Natural killer cell (primary cell): ENCODE measurements around the gene AP3D1. TPM values are rescaled to one million over a fixed set of nuclear protein-coding genes. Genes with fewer than 3 reads are reported as not detected.
"Not testable (repeated sequence)": the region's sequence is repeated elsewhere in the genome, so short reads cannot be mapped to it uniquely, and the experiment has no call there.

Experiments used
- ATAC-seq, 3 donors: fragments of 150-1000 bp in 2 of 3; fragments of 200-7000 bp in 1 of 3; cut with Tn5 transposase; 1 replicate in 1 of 3; 2 replicates in 2 of 3; pipeline ENCODE4 v1.10.0; 2021; ENCODE audit warnings: mild to moderate bottlenecking in 2 of 3, moderate library complexity in 2 of 3
- DNase-seq, 2 donors: peaks; one replicate each; pipeline versions ENCODE4 v3.0.0 to v3.0.0-alpha.2; 2013 to 2021; ENCODE audit warnings: mixed read lengths in 1 of 2
- H3K27ac ChIP-seq: one replicate; pipeline ENCODE4 v1.5.1; 2013; ENCODE audit warnings: mild to moderate bottlenecking, low read length
- H3K27me3 ChIP-seq: one replicate; pipeline ENCODE4 v1.6.1; 2013; ENCODE audit warnings: low read length; ENCODE audit not compliant: control insufficient read depth, insufficient read depth
- H3K36me3 ChIP-seq: one replicate; pipeline ENCODE4 v1.6.1; 2013; ENCODE audit warnings: low read length; ENCODE audit not compliant: control insufficient read depth, insufficient read depth
- H3K4me1 ChIP-seq: one replicate; pipeline ENCODE4 v1.6.1; 2013; ENCODE audit warnings: low read length; ENCODE audit not compliant: control insufficient read depth, insufficient read depth
- H3K4me3 ChIP-seq: one replicate; pipeline ENCODE4 v1.5.1; 2013; ENCODE audit warnings: low read length
- H3K9me3 ChIP-seq: one replicate; pipeline ENCODE4 v1.6.1; 2013; ENCODE audit warnings: low read length; ENCODE audit not compliant: control insufficient read depth, insufficient read depth
- H3K27ac Mint-ChIP-seq, 2 donors: one replicate each; pipeline ENCODE4 v1.8.0; 2022; ENCODE audit warnings: mild to moderate bottlenecking in 2 of 2, mixed read lengths in 2 of 2, moderate library complexity in 1 of 2
- H3K27me3 Mint-ChIP-seq, 2 donors: one replicate each; pipeline ENCODE4 v1.8.0; 2022; ENCODE audit warnings: low read depth in 2 of 2, mixed read lengths in 2 of 2
- H3K36me3 Mint-ChIP-seq: one replicate; pipeline ENCODE4 v1.8.0; 2022; ENCODE audit warnings: mixed read lengths
- H3K4me1 Mint-ChIP-seq, 2 donors: one replicate each; pipeline ENCODE4 v1.8.0; 2022; ENCODE audit warnings: mixed read lengths in 2 of 2
- H3K4me3 Mint-ChIP-seq: one replicate; pipeline ENCODE4 v1.8.0; 2022; ENCODE audit warnings: mild to moderate bottlenecking, moderate library complexity, mixed read lengths
- H3K9me3 Mint-ChIP-seq, 2 donors: one replicate each; pipeline ENCODE4 v1.8.0; 2022; ENCODE audit warnings: mixed read lengths in 2 of 2
- CTCF ChIP-seq: fragments of 200-600 bp; IDR thresholded peaks from one replicate; pipeline ENCODE4 v1.8.0; 2022; ENCODE audit warnings: antibody characterized with exemption
- WGBS: methylation state at CpG from one replicate; pipeline ENCODE4 v1.1.7; 2013; ENCODE audit warnings: missing lambda C conversion rate; ENCODE audit not compliant: insufficient coverage; 5-methylcytosine and 5-hydroxymethylcytosine counted together
- intact Hi-C: fragments of 100-400 bp; cut with micrococcal nuclease; formaldehyde crosslinking; loops from one replicate; pipeline ENCODE4 v1.14.2; 2022
- total RNA-seq, 4 donors: library from RNA; stranded (reverse); fragments of 120-200 nt in 1 of 4; gene quantifications; one replicate each; pipeline versions ENCODE4 v1.2.3 to v1.2.4, GENCODE V29; 2013 to 2022

Gene AP3D1
- total RNA-seq: 10 to 100 TPM; 74.6 to 93.1 (median 87.5) TPM
- 47.4 TPM for total RNA-seq (2013)

GRCh38 chr19:2151339-2152229 lies at the start of gene AP3D1:
TSS of gene AP3D1 (minus strand) at chr19:2151566. CDS start at chr19:2151334, 232 bp downstream.
- no peaks in the 10 kb centered on the region for H3K27me3 ChIP-seq
- Mint-ChIP-seq H3K9me3 (no peaks in the 10 kb centered on the region), H3K4me3 (peak within 1 kb of the TSS; percentile 88), H3K27me3 (no peaks in the 10 kb centered on the region), H3K27ac (peak within 1 kb of the TSS; percentile 90 to 93), H3K4me1 (peaks cover 24 to 40% of the 10 kb centered on the region in 2 donors), H3K36me3 (no peaks in the 10 kb centered on the region)
- H3K4me3 ChIP-seq: peak within 1 kb of the TSS; percentile 44
- H3K27ac ChIP-seq: peak within 1 kb of the TSS; percentile 51
- no peaks in the 10 kb centered on the region for H3K36me3 ChIP-seq
- peaks cover 33% of the 10 kb centered on the region for H3K4me1 ChIP-seq
- H3K9me3 ChIP-seq: no peaks in the 10 kb centered on the region
- ATAC-seq (peak; percentile 88 to 97 (median 90)), DNase-seq (peak; percentile 99 to 100)
- intact Hi-C loops: loop anchor here (1.0 to 10.0 kb wide), 3 partner anchors 17 to 83 kb away; partner anchors contain the start of genes IZUMO4, MOB3A, PLEKHJ1 and SF3A2
- TF ChIP-seq CTCF: no peak
- WGBS: under 1% methylated on average over 74 of the region's 74 CpGs

- H3K4me3 Mint-ChIP-seq, H3K4me3 ChIP-seq, H3K9me3 ChIP-seq, H3K36me3 Mint-ChIP-seq, H3K27me3 ChIP-seq, H3K4me1 ChIP-seq, intact Hi-C loops, H3K27me3 Mint-ChIP-seq, H3K27ac ChIP-seq, H3K9me3 Mint-ChIP-seq, DNase-seq, ATAC-seq: not testable (repeated sequence)
- peaks cover 19 to 33% of the 10 kb centered on the region in 2 donors for H3K4me1 Mint-ChIP-seq
- H3K27ac Mint-ChIP-seq: peak overlapping the region in 1 of 2 donors; percentile 52
- WGBS: 97% methylated on average over 50 of the region's 50 CpGs
- peaks cover 17% of the 10 kb centered on the region for H3K36me3 ChIP-seq
Observed at GRCh38 chr19:2200624-2201294, 49.4 kb upstream of the AP3D1 start.

GRCh38 chr19:2199861-2200623 lies 48.7 kb upstream of the AP3D1 start:
- Mint-ChIP-seq H3K27me3 (no peaks in the 10 kb centered on the region), H3K9me3 (no peaks in the 10 kb centered on the region), H3K4me1 (peaks cover 19 to 33% of the 10 kb centered on the region in 2 donors), H3K27ac (peak overlapping the region in 1 of 2 donors; percentile 52), H3K36me3 (no peaks in the 10 kb centered on the region), H3K4me3 (no peak overlapping the region)
- intact Hi-C loops: no loop called here
- 94% methylated on average over 37 of the region's 37 CpGs for WGBS
- Histone ChIP-seq H3K27me3 (no peaks in the 10 kb centered on the region), H3K27ac (no peak overlapping the region), H3K4me3 (no peak overlapping the region), H3K9me3 (no peaks in the 10 kb centered on the region), H3K36me3 (peaks cover 22% of the 10 kb centered on the region), H3K4me1 (no peaks in the 10 kb centered on the region)
- no peak for DNase-seq
- TF ChIP-seq CTCF: no peak
- ATAC-seq: no peak
